ENCODE measurements around the gene SLC17A3. TPM values are rescaled to one million over a fixed set of nuclear protein-coding genes. Genes with fewer than 3 reads are reported as not detected.

Gene SLC17A3
- total RNA-seq, 1 experiment from 2014 or later = not detected

GRCh38 chr6:25834950-25835349 lies 39.1 kb downstream of the SLC17A3 start:
- POLR2A ChIA-PET (ENCODE audit: unreplicated experiment) = no interaction called here
- Histone ChIP-seq H3K4me3 (ENCODE audit: low read length) (no peak overlapping the region), H3K27ac (ENCODE audit: low read length) (no peak overlapping the region), H3K36me3 (ENCODE audit: low read depth, low read length) (no peaks in the 10 kb centered on the region), H3K79me2 (ENCODE audit: low read length) (no peaks in the 10 kb centered on the region), H3K4me2 (ENCODE audit: low read length) (no peak overlapping the region), H3K9me2 (replicated peaks; ENCODE audit: low read length) (no peaks in the 10 kb centered on the region), H3F3A (ENCODE audit: low read length, unreplicated experiment) (no peaks in the 10 kb centered on the region), H3K9me3 (ENCODE audit: low read length) (no peaks in the 10 kb centered on the region), H3K4me1 (ENCODE audit: insufficient read depth, low read length) (no peaks in the 10 kb centered on the region), H2AFZ (ENCODE audit: low read length) (no peak overlapping the region), H4K20me1 (ENCODE audit: low read length) (no peaks in the 10 kb centered on the region), H3K27me3 (ENCODE audit: low read length) (peaks cover 91% of the 10 kb centered on the region), H3K9ac (ENCODE audit: low read length) (no peak overlapping the region)
- CTCF ChIA-PET = no interaction called here
- no peak for DNase-seq
- intact Hi-C loops (cut with micrococcal nuclease) = no loop called here
- no peak for ATAC-seq
- TF ChIP-seq CTCF (conservative IDR thresholded peaks at IDR 0.05; ENCODE audit: low read depth, low read length) (no peak), EZH2phosphoT487 (IDR thresholded peaks at IDR 0.05; ENCODE audit: borderline replicate concordance, low read length) (no peak), EZH2 (IDR thresholded peaks at IDR 0.05; ENCODE audit: low read length, unreplicated experiment) (no peak)
- BruUV-seq (replicated peaks) = no TSS peak

GRCh38 chr6:25833136-25833535 lies 40.9 kb downstream of the SLC17A3 start:
- intact Hi-C loops (cut with micrococcal nuclease) = no loop called here
- Histone ChIP-seq H3K9me2 (replicated peaks; ENCODE audit: low read length) (no peaks in the 10 kb centered on the region), H3K36me3 (ENCODE audit: low read depth, low read length) (no peaks in the 10 kb centered on the region), H3K27ac (ENCODE audit: low read length) (no peak overlapping the region), H3K9ac (ENCODE audit: low read length) (no peak overlapping the region), H3K4me1 (ENCODE audit: insufficient read depth, low read length) (no peaks in the 10 kb centered on the region), H3K9me3 (ENCODE audit: low read length) (no peaks in the 10 kb centered on the region), H3K4me2 (ENCODE audit: low read length) (no peak overlapping the region), H3K27me3 (ENCODE audit: low read length) (peaks cover 82% of the 10 kb centered on the region), H4K20me1 (ENCODE audit: low read length) (no peaks in the 10 kb centered on the region), H3K4me3 (ENCODE audit: low read length) (no peak overlapping the region), H3K79me2 (ENCODE audit: low read length) (no peaks in the 10 kb centered on the region), H2AFZ (ENCODE audit: low read length) (no peak overlapping the region), H3F3A (ENCODE audit: low read length, unreplicated experiment) (no peaks in the 10 kb centered on the region)
- no peak for ATAC-seq
- BruUV-seq (replicated peaks) = no TSS peak
- no peak for TF ChIP-seq EZH2phosphoT487 (IDR thresholded peaks at IDR 0.05; ENCODE audit: borderline replicate concordance, low read length)
- no peak for TF ChIP-seq CTCF (conservative IDR thresholded peaks at IDR 0.05; ENCODE audit: low read depth, low read length)
- TF ChIP-seq EZH2 (IDR thresholded peaks at IDR 0.05; ENCODE audit: low read length, unreplicated experiment) = no peak
- ChIA-PET POLR2A (ENCODE audit: unreplicated experiment) (no interaction called here), CTCF (no interaction called here)
- no peak for DNase-seq

GRCh38 chr6:25832670-25833069 lies 41.4 kb downstream of the SLC17A3 start:
- Histone ChIP-seq H3K27ac (ENCODE audit: low read length) (no peak overlapping the region), H3F3A (ENCODE audit: low read length, unreplicated experiment) (no peaks in the 10 kb centered on the region), H3K4me2 (ENCODE audit: low read length) (no peak overlapping the region), H3K4me1 (ENCODE audit: insufficient read depth, low read length) (no peaks in the 10 kb centered on the region), H3K4me3 (ENCODE audit: low read length) (no peak overlapping the region), H3K9me3 (ENCODE audit: low read length) (no peaks in the 10 kb centered on the region), H4K20me1 (ENCODE audit: low read length) (no peaks in the 10 kb centered on the region), H3K79me2 (ENCODE audit: low read length) (no peaks in the 10 kb centered on the region), H2AFZ (ENCODE audit: low read length) (no peak overlapping the region), H3K27me3 (ENCODE audit: low read length) (peaks cover 82% of the 10 kb centered on the region), H3K9me2 (replicated peaks; ENCODE audit: low read length) (no peaks in the 10 kb centered on the region), H3K36me3 (ENCODE audit: low read depth, low read length) (no peaks in the 10 kb centered on the region), H3K9ac (ENCODE audit: low read length) (no peak overlapping the region)
- ATAC-seq = no peak
- ChIA-PET POLR2A (ENCODE audit: unreplicated experiment) (no interaction called here), CTCF (no interaction called here)
- intact Hi-C loops (cut with micrococcal nuclease) = no loop called here
- TF ChIP-seq CTCF (conservative IDR thresholded peaks at IDR 0.05; ENCODE audit: low read depth, low read length) (no peak), EZH2phosphoT487 (IDR thresholded peaks at IDR 0.05; ENCODE audit: borderline replicate concordance, low read length) (no peak)
- no peak for DNase-seq
- no TSS peak for BruUV-seq (replicated peaks)

Data from PC-3 (cell line).